ENCODE results near the gene THADA.
A peak's percentile ranks its signal among the peaks of the same experiment; 100 is the strongest.
"Not testable (repeated sequence)": the region's sequence is repeated elsewhere in the genome, so short reads cannot be mapped to it uniquely, and the experiment has no call there.

The THADA gene

DNA sequence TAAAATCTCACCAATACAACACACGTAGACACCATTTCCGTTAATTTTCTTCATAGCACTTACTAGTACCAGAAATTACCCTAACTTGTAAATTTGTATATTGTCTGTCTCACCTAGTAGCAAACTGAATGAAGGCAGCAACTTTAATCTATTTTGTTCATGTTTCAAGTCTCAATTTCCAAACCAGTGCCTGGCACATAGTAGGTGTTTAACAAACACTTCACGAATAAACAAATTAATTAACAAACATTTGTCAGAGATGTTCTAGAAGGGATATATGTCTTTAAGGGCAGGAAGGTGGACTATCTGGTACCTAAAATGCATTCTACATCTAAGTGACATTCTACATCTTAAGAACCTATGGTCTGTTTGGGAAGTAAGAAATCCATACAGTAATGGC, 963 bp downstream of the THADA start:
- DNase-seq, result no peak

DNA sequence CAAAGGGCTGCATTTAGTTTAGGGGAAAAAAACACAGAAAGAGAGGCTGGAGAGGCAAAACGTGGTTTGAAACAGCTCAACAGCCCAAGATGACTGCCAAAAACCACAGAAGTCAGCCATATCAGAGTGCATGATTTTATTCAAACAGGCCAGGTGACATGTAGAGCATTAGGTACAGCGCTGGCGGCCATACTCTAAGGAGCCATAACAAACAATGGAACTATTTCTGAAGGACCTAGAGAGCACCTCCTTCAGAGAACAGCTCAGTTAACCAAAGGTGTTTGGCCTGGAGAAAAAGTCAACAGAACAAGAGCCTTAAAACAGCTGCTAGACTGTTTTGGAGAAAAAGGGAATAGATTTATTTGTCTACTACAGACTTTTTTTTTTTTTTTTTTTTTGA, 2.6 kb downstream of the THADA start:
- DNase-seq, result no peak

DNA sequence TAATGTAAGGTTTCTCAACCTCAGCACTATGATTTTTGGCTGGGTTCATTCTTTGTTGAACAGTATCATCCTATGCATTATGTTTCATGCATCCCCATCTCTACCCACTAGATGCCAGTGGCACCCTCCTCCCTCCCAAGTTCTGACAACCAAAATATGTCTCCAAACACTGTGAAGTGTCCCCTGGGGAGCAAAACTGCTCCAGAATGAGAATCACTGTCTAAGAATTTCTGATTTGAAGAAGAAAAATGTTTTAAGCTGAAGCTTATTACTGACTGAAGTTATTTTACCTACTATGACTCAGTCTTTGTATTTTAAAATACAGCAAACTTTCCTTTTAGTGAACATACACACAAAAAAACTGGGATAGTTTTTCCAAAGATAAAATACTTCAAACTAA, 3.4 kb downstream of the THADA start:
- DNase-seq, result no peak

DNA sequence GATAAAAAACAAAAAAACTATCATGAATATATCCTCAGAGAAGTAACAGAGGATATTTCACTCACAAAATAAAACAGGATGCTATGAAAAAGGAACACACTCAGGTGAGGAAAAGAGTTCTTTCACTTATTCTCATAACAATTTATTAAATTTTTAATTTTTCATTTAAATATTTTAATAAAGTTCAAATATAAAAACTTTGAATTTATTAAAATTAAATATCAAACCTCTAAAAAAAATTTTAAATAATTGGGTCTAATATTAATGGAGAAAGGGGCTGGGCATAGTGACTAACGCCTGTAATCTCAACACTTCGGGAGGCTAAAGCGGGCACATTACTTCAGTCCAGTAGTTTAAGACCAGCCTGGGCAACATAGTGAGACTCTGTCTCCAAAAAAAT, 10.1 kb downstream of the THADA start:
- no peak for DNase-seq

DNA sequence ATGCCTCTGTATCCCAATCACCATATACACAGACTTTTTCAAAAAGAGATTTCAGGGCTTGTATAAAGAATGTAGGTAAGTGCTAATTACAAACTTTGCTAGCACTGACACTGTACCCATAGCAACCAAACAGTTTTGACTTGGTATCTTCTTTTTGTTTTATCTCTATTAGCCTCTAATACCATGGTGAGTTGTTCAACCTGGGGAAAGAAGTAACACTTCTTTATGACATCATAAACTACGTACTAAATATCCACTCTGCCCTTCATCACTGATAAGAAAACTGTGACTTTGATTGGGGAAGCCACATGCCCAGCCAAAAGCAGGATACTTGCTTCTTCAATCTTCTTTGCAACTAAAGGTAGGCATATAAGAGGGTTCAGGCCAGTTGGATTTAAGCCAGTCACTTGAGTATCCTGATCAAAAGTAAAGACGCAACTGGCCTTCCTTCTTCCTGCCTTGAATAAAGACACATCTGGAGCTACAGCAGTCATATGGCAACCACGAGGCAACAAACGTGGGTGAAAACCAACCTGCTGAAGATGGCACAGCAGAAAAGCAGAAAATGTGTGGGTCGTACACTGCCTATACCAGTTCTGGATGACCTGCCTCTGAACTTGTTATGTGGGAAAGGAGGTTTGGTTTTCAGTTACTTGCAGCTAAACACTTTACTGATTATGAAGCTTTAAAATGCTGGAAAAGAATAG, 16.4 kb downstream of the THADA start:
- DNase-seq, result no peak

DNA sequence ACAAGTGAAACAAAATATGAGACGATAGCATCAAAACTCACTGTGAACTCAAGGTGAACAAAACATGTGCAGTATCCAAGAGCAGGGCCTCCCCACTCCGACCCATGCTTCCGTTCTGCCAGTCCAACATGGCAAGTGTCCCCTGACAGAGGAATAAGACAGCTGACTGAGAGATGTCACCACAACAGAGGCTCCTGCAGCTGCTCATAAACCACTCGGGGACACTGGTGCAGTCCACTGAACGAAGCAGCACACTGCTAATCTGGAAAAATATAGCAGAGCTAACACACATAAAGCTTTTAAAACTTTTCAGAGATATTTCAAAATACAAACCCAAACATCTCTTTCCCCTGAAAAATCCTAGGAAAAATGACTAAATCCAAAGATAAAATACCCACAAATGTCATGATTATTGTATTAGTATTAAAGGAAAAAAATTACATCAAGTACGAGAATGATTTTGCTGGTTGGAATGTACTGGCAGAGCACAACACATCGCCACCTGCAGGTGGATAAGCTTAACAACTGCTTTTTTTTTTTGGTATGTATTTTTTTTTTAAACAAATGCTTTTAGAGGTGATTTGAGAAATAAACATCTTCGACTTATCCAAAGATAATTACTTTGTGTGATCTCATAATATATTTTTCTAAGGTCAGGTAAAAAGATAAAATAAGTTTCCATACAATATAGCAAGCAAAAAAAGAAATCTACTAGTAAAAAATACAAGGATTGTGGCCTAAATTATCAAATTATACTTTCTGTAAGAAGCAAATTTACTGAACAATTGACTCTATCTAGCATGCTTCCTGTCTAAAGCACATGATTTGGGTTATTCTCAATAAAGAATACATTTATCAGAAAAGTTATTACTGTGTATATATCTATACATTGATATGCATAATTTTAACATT, 18.6 kb downstream of the THADA start:
- DNase-seq, result peak; percentile 40 to 49

DNA sequence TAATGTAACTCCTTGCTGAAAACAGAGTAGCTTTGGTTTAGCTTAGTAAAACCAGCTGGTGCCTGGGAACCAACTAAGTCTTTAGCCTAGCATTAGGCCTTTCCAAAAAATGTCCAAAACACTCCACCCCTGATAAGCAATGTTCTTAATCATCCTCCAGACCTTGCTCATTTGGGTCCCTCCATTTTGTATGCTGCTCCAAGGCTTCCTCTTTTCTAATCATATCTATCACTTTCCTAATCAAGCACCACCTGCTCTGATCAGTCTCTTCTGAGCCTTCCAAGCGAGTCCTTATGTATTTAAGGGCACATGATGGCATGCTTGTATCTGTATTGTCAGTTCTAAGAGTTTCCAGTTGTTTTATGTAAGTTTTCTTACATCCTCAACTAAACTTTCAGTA, 23.6 kb downstream of the THADA start:
- no peak for DNase-seq

DNA sequence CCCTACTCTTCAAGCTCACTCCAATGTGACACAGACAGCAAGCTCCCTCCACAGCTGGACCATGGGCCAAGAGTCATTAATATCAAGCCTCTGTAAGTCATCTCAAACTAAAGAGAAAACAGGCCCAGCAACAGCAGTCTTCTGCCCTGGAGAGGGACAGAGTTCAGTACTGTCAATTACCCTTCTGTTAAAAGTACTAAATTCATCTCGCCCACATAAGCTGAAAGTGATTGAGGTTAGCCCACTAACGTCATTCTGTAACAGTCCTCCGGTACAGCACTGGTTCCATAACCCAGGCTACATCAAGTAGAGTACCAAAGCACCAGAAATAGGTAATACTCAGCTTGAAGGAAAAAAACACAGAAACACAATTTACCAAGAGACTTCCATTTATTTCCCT, 25.9 kb downstream of the THADA start:
- no peak for DNase-seq

DNA sequence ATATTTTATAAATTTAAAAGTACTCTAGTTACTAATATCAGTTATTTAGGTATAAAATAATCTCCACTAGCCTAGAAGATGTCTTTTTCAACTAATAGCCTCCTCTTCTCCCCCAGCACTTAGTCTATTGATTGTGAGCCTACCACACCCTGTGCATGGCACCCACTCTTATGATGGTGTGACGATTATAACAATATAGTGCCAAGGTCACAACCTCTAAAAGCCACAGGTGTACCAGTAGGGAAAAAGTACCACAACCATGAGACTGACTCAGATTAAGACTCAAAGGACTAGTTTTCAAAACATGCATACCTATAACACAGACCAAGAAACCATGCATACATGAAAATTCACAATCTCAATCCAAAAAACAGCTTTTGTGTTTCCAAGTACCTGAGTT, 27.6 kb downstream of the THADA start:
- no peak for DNase-seq

DNA sequence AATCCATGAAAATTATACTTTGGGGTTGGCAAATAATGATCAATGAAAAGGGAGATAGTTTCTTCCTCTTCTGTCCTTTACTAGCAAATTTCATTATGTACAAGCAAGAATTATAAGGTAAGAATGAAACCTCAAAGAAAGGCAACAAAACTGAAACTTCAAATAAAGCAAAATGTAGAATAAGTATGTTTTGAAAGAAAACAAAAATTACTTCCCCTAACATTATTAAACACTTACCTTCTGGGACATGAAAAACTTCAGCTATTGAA, 29.4 kb downstream of the THADA start:
- no peak for DNase-seq

DNA sequence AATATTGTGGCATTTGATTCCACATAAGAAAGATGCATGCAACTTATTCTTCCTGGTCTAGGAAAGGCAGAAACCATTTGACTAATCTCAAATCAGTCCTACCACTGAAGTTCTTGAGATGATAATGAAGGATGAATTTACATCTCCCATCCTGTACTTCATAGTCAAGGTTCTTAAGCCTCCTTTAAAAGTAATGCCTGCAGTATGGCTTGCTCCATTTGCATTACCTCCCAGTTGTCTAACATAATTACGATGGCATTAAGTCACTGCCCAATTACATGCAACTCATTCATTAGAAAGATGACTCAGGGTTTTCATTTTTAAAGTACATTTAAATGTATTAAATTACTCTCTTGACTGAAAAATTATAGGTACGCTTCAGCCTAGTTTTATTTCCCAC, 32.2 kb downstream of the THADA start:
- no peak for DNase-seq

DNA sequence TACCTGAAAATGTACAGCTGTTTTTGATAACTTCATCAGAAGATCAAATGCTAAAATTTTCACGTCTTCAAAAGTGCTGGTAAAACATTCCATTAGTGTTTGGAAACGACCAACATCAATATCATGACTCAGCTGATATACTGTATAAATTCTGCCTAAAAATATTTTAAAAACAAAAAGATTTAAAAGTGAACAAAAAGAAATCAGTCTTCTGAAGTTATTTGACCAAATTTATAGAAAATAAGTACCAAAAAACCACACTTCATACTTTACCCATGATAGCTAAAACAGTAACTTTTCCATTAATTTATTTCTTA, 35.6 kb downstream of the THADA start:
- DNase-seq, result no peak

DNA sequence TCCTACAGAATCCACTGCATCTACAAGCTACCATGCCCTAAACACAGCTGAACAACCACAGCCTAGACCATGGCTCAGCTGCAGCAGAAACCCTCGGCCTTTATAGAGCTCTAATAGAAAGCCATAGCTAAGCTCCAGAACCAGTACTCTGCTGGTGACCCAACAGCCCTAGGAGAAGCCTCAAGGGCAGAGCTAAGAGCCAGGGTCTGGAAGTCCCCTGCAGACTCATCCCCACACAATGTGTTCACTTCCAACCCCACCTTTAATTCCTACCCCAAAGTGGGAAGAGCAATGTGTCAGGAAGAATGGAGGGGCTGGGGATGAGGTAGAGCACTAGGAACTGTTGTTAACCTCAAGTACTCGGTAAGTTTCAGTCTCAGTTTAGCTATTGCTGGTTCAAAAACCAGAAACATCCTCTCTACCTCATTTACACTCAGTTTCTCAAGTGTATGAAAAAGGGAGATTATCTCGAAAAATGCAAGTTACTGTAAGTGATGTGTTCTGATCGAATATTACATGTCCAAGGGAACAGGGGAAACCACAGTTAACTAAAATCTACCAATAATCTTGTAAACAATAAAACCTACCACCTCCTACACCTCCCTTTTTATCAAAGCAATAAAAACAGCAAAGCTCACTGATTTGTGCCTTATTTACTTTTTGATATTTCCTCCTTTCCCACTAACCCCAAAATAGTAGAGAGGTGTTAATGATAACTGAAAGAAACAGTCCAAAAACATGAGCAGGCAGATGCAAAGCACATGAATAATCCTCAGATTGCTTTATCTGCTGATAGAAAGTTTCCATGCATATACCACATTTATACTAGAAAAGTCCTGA, 36.2 kb downstream of the THADA start:
- DNase-seq, result no peak

DNA sequence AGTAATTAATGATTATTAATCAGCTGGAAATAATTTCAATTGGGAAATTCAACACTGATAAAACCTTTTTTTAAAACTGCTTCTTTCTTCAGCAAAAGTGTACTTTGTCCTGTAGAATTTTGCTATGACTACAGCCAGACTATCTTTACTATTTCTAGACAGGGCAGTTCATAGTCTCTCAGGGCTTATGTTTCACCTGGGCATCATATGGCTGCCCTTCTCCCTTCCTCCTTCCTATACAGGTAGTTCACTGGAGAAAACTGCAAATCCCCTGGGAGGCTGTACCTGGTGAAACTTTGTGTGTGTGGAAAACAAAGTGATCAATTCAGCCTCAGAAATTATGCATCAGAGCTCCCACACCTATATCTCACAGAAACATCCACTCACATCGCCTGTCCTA, 38.6 kb downstream of the THADA start:
- no peak for DNase-seq

DNA sequence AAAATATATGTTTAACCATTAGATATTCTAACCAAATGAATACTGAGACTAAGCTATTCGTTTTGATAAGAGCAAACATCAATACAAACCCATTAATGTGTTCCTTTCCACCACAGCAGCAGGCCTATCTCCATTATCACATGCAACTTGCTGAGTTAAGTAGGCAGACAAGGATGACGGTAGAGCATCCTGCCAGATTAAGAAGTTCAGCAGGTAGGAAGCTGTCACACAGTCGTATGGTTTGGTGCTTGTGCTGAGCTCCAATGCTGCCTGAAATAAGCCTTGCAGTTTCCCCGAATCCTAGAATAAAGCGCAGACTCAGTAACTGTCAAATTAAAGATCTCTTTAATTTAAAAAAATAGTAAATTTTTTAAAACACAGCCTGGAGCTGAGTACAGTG, 39.6 kb downstream of the THADA start:
- DNase-seq, result no peak

DNA sequence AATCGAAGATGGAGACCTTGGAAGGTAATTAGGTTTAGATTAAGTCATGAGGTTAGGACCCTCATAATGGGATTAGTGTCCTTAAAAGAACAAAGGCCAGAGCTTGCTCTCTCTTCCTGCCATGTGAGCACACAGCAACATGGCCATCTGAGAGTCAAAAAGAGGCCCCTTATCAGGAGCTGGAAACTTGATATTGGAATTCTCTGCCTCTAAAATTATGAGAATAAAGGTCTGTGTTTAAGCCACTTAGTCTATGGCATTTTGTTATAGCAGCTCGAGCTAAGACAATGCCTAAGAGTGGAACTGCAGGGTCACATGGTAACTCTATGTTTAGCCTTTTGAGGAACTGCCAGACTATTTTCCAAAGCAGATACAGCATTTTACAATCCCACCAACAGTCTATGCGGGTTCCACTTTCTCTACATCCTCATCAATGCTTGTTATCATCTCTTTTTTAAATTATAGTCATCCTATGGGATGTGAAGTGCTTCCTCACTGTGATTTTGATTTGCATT, 42.4 kb downstream of the THADA start:
- peak; percentile 34 to 47 for DNase-seq

DNA sequence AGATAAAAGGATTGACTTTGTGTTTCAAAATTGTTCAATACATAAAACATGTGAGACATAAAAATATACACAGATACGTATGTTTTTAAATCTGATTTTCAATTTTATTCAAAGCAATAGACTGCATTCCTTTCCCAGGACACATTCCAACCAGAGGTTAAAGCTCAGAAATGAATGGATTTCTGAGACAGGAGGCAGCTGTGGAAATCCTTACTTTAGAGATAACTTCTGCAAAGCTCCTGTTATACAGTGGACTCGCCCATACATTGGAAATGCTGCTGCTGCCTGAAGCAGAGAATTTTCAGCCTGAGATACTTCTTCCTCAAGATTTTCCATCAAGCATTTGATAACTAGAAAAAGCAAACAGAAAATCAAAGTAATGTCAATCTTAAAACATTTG, 43.8 kb downstream of the THADA start:
- DNase-seq, result no peak

DNA sequence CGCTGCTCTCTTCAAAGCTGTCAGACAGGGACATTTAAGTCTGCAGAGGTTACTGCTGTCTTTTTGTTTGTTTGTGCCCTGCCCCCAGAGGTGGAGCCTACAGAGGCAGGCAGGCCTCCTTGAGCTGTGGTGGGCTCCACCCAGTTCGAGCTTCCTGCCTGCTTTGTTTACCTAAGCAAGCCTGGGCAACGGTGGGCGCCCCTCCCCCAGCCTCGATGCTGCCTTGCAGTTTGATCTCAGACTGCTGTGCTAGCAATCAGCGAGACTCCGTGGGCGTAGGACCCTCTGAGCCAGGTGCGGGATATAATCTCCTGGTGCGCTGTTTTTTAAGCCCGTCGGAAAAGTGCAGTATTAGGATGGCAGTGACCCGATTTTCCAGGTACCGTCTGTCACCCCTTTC, 47.5 kb downstream of the THADA start:
- DNase-seq, result not testable (repeated sequence)

DNA sequence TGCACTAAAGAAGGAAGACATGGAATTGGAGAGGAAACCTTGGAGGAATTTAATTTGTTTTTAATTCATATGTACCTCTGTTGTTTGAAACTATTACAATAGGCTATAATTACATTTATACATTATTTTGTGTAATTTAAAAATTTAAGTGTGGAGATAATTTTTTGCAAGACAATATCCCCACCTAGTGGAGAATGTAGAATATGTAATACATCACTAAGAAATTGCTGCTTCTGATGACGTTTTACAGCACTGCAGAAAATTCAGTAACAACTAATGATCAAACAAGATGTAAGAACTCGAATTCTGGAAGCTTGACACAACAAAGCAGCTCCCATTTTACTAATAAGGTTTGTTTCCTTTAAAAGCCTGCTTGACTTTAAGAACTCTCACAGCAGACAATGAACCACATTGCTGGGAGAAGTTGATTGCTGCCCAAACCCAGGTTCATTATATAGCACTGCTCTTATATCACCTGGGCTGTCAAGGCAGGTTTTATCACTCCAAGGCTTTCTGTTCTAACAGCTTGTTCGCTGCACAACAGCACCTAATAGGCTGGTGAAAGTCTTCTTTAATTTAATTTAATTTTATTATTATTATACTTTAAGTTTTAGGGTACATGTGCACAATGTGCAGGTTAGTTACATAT, 53.4 kb downstream of the THADA start:
- peak in 1 of 2 donors; percentile 74 for DNase-seq

DNA sequence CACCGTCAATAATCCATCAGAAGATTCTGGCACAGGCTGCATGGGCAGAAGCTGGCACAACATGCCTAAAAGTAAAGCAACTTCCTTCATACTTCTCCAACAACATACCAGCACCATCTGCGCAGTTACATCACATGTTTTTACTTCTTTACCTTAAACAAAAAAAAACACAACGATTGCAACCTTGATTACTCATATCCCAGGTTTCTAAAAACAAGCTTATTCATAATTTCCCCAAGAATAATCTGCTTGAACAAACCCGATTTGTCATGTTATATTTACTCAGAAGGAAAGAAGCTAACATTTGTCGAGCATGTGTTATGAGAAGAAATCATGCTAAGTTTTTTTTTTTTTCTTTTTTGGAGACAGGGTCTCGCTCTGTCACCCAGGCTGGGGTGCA, 54.7 kb downstream of the THADA start:
- no peak for DNase-seq

DNA sequence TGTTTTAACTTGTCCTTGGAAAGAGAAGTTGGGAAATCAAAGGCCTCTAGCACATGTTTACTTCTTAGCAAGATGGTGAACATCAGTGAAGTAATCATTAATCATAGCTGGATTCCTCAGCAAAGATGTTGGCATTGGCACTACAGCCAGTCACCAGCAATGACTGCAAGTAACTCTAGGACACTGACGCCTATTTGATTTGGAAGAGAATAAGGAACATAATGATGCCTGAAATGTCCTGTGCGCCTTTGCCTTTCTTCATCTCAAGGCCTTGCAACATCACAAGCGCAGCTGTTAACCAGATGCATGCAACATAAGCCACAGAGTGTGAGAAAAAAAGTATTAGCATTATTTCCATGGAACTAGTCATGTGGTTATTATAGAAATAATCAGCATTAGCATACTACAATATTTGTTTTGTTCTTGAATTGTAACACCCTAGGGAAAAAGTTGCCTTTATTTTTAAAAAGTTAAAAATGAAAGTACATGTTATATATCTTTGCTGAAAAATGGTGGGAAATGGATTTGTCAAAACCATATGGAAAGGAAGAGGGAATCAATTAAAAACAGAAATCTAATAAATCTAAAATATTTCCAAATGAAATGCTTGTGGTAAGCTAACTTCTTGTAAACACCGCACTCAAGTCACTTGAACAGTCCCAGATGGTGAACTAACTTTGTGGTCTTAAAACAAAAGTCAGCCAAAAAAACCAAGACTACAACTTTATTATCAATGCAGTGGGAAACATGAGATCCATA, 55.6 kb downstream of the THADA start:
- peak; percentile 96 to 97 for DNase-seq

DNA sequence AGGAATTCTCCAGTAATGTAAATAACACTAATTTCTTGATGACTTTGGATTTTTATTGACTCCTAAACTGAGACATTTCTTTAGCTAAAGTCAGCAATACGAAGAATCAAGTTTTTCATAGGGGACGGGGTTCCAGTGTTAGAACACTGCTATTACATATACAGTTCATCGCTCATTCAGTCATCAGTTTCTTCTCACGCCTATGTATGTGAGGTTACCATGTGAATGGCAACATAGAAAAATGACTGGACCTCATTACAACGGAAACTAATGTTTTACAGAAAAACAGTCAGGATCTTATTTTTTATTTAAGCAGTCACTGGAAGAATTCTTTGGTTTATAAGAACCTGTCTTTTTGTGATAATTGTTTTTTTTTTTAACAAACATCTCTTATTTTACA, 56.4 kb downstream of the THADA start:
- DNase-seq, result no peak

Data from inflammatory macrophage (primary cell).